ENCODE data around the gene SKI.

Gene SKI

GRCh38 chr1:2269193-2269921 lies 41.2 kb downstream of the SKI start:
- Histone ChIP-seq H3K9me3 (ENCODE audit: control insufficient read depth, low read length) (no peaks in the 10 kb centered on the region), H3K9ac (ENCODE audit: low read length) (no peak overlapping the region), H3K4me1 (ENCODE audit: control insufficient read depth, insufficient read depth, low read length) (peaks cover 40% of the 10 kb centered on the region), H3K27me3 (ENCODE audit: control insufficient read depth, insufficient read depth, low read length) (no peaks in the 10 kb centered on the region), H3K4me3 (ENCODE audit: low read length) (no peak overlapping the region), H3K36me3 (ENCODE audit: control insufficient read depth, insufficient read depth, low read length) (no peaks in the 10 kb centered on the region)

- Histone ChIP-seq H3K9ac (ENCODE audit: low read length) (no peak overlapping the region), H3K9me3 (ENCODE audit: control insufficient read depth, low read length) (no peaks in the 10 kb centered on the region), H3K4me1 (ENCODE audit: control insufficient read depth, insufficient read depth, low read length) (peaks cover 46% of the 10 kb centered on the region), H3K27me3 (ENCODE audit: control insufficient read depth, insufficient read depth, low read length) (no peaks in the 10 kb centered on the region), H3K36me3 (ENCODE audit: control insufficient read depth, insufficient read depth, low read length) (no peaks in the 10 kb centered on the region), H3K4me3 (ENCODE audit: low read length) (no peak overlapping the region)
These were observed 41.8 kb downstream of the SKI start for GRCh38 chr1:2269922-2270259.

GRCh38 chr1:2270260-2271100 lies 42.4 kb downstream of the SKI start:
- no peaks in the 10 kb centered on the region for H3K36me3 ChIP-seq (ENCODE audit: control insufficient read depth, insufficient read depth, low read length)
- H3K4me3 ChIP-seq (ENCODE audit: low read length): no peak overlapping the region
- H3K27me3 ChIP-seq (ENCODE audit: control insufficient read depth, insufficient read depth, low read length): no peaks in the 10 kb centered on the region
- peaks cover 52% of the 10 kb centered on the region for H3K4me1 ChIP-seq (ENCODE audit: control insufficient read depth, insufficient read depth, low read length)
- no peaks in the 10 kb centered on the region for H3K9me3 ChIP-seq (ENCODE audit: control insufficient read depth, low read length)
- H3K9ac ChIP-seq (ENCODE audit: low read length): peak overlapping the region; percentile 8

GRCh38 chr1:2271211-2271721 lies 43.1 kb downstream of the SKI start:
- H3K9ac ChIP-seq (ENCODE audit: low read length): no peak overlapping the region
- H3K36me3 ChIP-seq (ENCODE audit: control insufficient read depth, insufficient read depth, low read length): no peaks in the 10 kb centered on the region
- no peaks in the 10 kb centered on the region for H3K9me3 ChIP-seq (ENCODE audit: control insufficient read depth, low read length)
- no peaks in the 10 kb centered on the region for H3K27me3 ChIP-seq (ENCODE audit: control insufficient read depth, insufficient read depth, low read length)
- no peak overlapping the region for H3K4me3 ChIP-seq (ENCODE audit: low read length)
- H3K4me1 ChIP-seq (ENCODE audit: control insufficient read depth, insufficient read depth, low read length): peaks cover 59% of the 10 kb centered on the region

GRCh38 chr1:2271841-2272655 lies 43.9 kb downstream of the SKI start:
- H3K9me3 ChIP-seq (ENCODE audit: control insufficient read depth, low read length): no peaks in the 10 kb centered on the region
- H3K36me3 ChIP-seq (ENCODE audit: control insufficient read depth, insufficient read depth, low read length): no peaks in the 10 kb centered on the region
- no peak overlapping the region for H3K4me3 ChIP-seq (ENCODE audit: low read length)
- H3K27me3 ChIP-seq (ENCODE audit: control insufficient read depth, insufficient read depth, low read length): no peaks in the 10 kb centered on the region
- H3K9ac ChIP-seq (ENCODE audit: low read length): no peak overlapping the region
- H3K4me1 ChIP-seq (ENCODE audit: control insufficient read depth, insufficient read depth, low read length): peaks cover 67% of the 10 kb centered on the region

GRCh38 chr1:2272686-2273400 lies 44.7 kb downstream of the SKI start:
- Histone ChIP-seq H3K4me3 (ENCODE audit: low read length) (no peak overlapping the region), H3K27me3 (ENCODE audit: control insufficient read depth, insufficient read depth, low read length) (no peaks in the 10 kb centered on the region), H3K36me3 (ENCODE audit: control insufficient read depth, insufficient read depth, low read length) (peaks cover 4% of the 10 kb centered on the region), H3K9ac (ENCODE audit: low read length) (no peak overlapping the region), H3K9me3 (ENCODE audit: control insufficient read depth, low read length) (no peaks in the 10 kb centered on the region), H3K4me1 (ENCODE audit: control insufficient read depth, insufficient read depth, low read length) (peaks cover 74% of the 10 kb centered on the region)

- no peak overlapping the region for H3K9ac ChIP-seq (ENCODE audit: low read length)
- H3K36me3 ChIP-seq (ENCODE audit: control insufficient read depth, insufficient read depth, low read length): peaks cover 9% of the 10 kb centered on the region
- H3K4me3 ChIP-seq (ENCODE audit: low read length): no peak overlapping the region
- H3K27me3 ChIP-seq (ENCODE audit: control insufficient read depth, insufficient read depth, low read length): no peaks in the 10 kb centered on the region
- no peaks in the 10 kb centered on the region for H3K9me3 ChIP-seq (ENCODE audit: control insufficient read depth, low read length)
- H3K4me1 ChIP-seq (ENCODE audit: control insufficient read depth, insufficient read depth, low read length): peaks cover 81% of the 10 kb centered on the region
These were observed 45.4 kb downstream of the SKI start for GRCh38 chr1:2273401-2274090.

- no peaks in the 10 kb centered on the region for H3K9me3 ChIP-seq (ENCODE audit: control insufficient read depth, low read length)
- H3K4me3 ChIP-seq (ENCODE audit: low read length): no peak overlapping the region
- peaks cover 89% of the 10 kb centered on the region for H3K4me1 ChIP-seq (ENCODE audit: control insufficient read depth, insufficient read depth, low read length)
- peaks cover 9% of the 10 kb centered on the region for H3K36me3 ChIP-seq (ENCODE audit: control insufficient read depth, insufficient read depth, low read length)
- no peak overlapping the region for H3K9ac ChIP-seq (ENCODE audit: low read length)
- H3K27me3 ChIP-seq (ENCODE audit: control insufficient read depth, insufficient read depth, low read length): no peaks in the 10 kb centered on the region
These were observed 46.3 kb downstream of the SKI start for GRCh38 chr1:2274231-2274928.

- Histone ChIP-seq H3K4me1 (ENCODE audit: control insufficient read depth, insufficient read depth, low read length) (peaks cover 95% of the 10 kb centered on the region), H3K9ac (ENCODE audit: low read length) (no peak overlapping the region), H3K4me3 (ENCODE audit: low read length) (no peak overlapping the region)
These were observed 46.9 kb downstream of the SKI start for GRCh38 chr1:2274929-2275475.

GRCh38 chr1:2275796-2276536 lies 47.8 kb downstream of the SKI start:
- no peak overlapping the region for H3K4me3 ChIP-seq (ENCODE audit: low read length)
- H3K36me3 ChIP-seq (ENCODE audit: control insufficient read depth, insufficient read depth, low read length): peaks cover 9% of the 10 kb centered on the region
- peak overlapping the region; percentile 52 for H3K9ac ChIP-seq (ENCODE audit: low read length)
- H3K9me3 ChIP-seq (ENCODE audit: control insufficient read depth, low read length): no peaks in the 10 kb centered on the region
- no peaks in the 10 kb centered on the region for H3K27me3 ChIP-seq (ENCODE audit: control insufficient read depth, insufficient read depth, low read length)
- peaks cover 88% of the 10 kb centered on the region for H3K4me1 ChIP-seq (ENCODE audit: control insufficient read depth, insufficient read depth, low read length)

More at GRCh38 chr1:2274929-2275475, 46.9 kb downstream of the SKI start:
- Histone ChIP-seq H3K27me3 (ENCODE audit: control insufficient read depth, insufficient read depth, low read length) (no peaks in the 10 kb centered on the region), H3K9me3 (ENCODE audit: control insufficient read depth, low read length) (no peaks in the 10 kb centered on the region), H3K36me3 (ENCODE audit: control insufficient read depth, insufficient read depth, low read length) (peaks cover 9% of the 10 kb centered on the region)
